ENCODE measurements around the gene TBC1D16. TPM values are rescaled to one million over a fixed set of nuclear protein-coding genes. Genes with fewer than 3 reads are reported as not detected.

Gene TBC1D16
- total RNA-seq, 1 experiment from 2014 or later = 85.8 TPM

- H3K23ac ChIP-seq (ENCODE audit: insufficient read length, low read depth, low read length) = no peak overlapping the region
- H3K27ac Mint-ChIP-seq = 0 out of 7 replicates have a peak overlapping the region, but pooled peaks of 1 of the 3 experiments have one; percentile 1
- H3K14ac ChIP-seq (ENCODE audit: insufficient read depth, low read length) = no peak overlapping the region
- H3K9me3 ChIP-seq (ENCODE audit: control insufficient read depth, low read depth, low read length) = no peaks in the 10 kb centered on the region
- H3K4me2 ChIP-seq (ENCODE audit: insufficient read depth, insufficient read length, low read length) = no peak overlapping the region
- H2AFZ ChIP-seq (ENCODE audit: low read length) = no peak overlapping the region
- H3T11ph ChIP-seq (ENCODE audit: low read length) = no peak overlapping the region
- no peak overlapping the region for H3K4me3 Mint-ChIP-seq
- H3K79me2 ChIP-seq (ENCODE audit: insufficient read depth, low read length) = no peaks in the 10 kb centered on the region
- DNase-seq = no peak
- H3K18ac ChIP-seq (ENCODE audit: insufficient read length, low read depth, low read length) = no peak overlapping the region
- H3K56ac ChIP-seq (ENCODE audit: insufficient read length, low read depth, low read length) = no peak overlapping the region
- no peak overlapping the region for H2BK15ac ChIP-seq (ENCODE audit: low read depth, low read length)
- no peak for TF ChIP-seq CTCF (conservative IDR thresholded peaks at IDR 0.05)
- H3K9me3 Mint-ChIP-seq = no peaks in the 10 kb centered on the region; a peak in 1 of 5 replicates
- no peaks in the 10 kb centered on the region for H3K36me3 Mint-ChIP-seq (ENCODE audit: insufficient read depth in 1 of 3, low read depth in 3 of 3)
- peaks cover 2% of the 10 kb centered on the region for H3K23me2 ChIP-seq (ENCODE audit: insufficient read length, low read depth, low read length, poor library complexity, severe bottlenecking)
- no peak overlapping the region for H2BK12ac ChIP-seq (ENCODE audit: insufficient read length, low read depth, low read length)
- H3K4ac ChIP-seq (ENCODE audit: low read depth, low read length) = no peak overlapping the region
- H2BK5ac ChIP-seq (ENCODE audit: insufficient read length, low read length) = no peak overlapping the region
- no peaks in the 10 kb centered on the region for H4K20me1 ChIP-seq (ENCODE audit: control insufficient read depth, insufficient read depth, insufficient read length)
- no CpG with 5 or more reads among the region's 19 CpGs for WGBS (ENCODE audit: extremely low coverage, insufficient read length, low lambda C conversion rate)
- H4K91ac ChIP-seq (ENCODE audit: insufficient read length, low read depth, low read length) = no peak overlapping the region
- H3K27me3 Mint-ChIP-seq (ENCODE audit: low read depth) = peaks cover 15% of the 10 kb centered on the region
- no peaks in the 10 kb centered on the region for H3K79me1 ChIP-seq (ENCODE audit: insufficient read depth, low read depth, low read length, poor library complexity, severe bottlenecking)
- H4K8ac ChIP-seq (replicated peaks; ENCODE audit: insufficient read length, low read depth, low read length) = no peak overlapping the region
- H4K5ac ChIP-seq (ENCODE audit: insufficient read length, low read depth, low read length) = no peak overlapping the region
- H2BK120ac ChIP-seq (ENCODE audit: low read depth, low read length, poor library complexity, severe bottlenecking) = no peak overlapping the region
- no peak overlapping the region for H2AK5ac ChIP-seq (ENCODE audit: insufficient read length, low read length)
- H2BK20ac ChIP-seq (ENCODE audit: low read depth, low read length, poor library complexity, severe bottlenecking) = no peak overlapping the region
- H3K4me1 ChIP-seq (ENCODE audit: insufficient read depth, low read length) = no peaks in the 10 kb centered on the region
- H3K27ac ChIP-seq (ENCODE audit: insufficient read length, low read depth, low read length) = no peak overlapping the region
- H3K9ac ChIP-seq (ENCODE audit: extremely low read depth, insufficient read length, low read length) = no peak overlapping the region
- H3K4me1 Mint-ChIP-seq = peaks cover 8 to 10% of the 10 kb centered on the region in 2 experiments; a peak in 3 of 4 replicates
- H3K27me3 ChIP-seq (ENCODE audit: insufficient read depth, low read length) = no peaks in the 10 kb centered on the region
Observed at GRCh38 chr17:79914813-79915740, 120.6 kb downstream of the TBC1D16 start.
